Measurements from ENCODE around the gene PRMT3. TPM values are rescaled to one million over a fixed set of nuclear protein-coding genes. Genes with fewer than 3 reads are reported as not detected.

Gene PRMT3
- total and polyA plus RNA-seq, 2 of the 4 experiments (the other 2 are of a cell fraction) = 8.8 to 11.3 TPM

DNA sequence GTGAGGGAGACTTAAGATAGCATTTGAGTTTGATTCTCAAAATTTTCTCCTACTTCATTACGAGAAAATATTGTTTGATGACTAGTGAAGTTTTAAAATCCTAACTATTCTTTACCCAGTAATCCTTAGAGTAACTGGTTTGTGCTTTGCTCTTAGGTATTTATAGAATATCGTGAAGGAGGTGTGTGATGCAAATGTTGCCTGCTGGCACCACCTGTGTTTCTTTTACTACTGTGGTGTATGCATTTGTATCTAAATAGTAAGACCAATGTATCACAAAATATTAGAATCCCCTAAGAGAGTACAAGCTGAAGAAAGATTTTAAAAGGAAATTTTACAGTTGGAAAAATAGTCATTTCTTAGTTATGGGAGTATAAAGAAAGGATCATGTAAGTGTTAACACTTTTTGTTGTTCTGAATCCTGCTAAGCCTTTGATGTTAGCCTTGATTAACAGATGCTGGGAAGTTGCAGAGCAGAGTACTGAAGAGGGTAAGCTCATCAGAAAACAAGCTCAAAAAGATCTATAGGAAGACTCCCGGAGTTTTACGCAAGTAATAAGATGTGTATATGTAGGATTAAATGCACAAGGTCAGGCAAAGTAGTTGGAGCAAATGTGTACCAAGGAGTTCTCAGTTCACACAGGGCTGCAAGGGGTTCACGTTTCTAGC, 109.7 kb downstream of the PRMT3 start:
- Histone ChIP-seq H2AK9ac (replicated peaks; ENCODE audit: low read depth, low read length, poor library complexity) (no peak overlapping the region), H2BK15ac (ENCODE audit: low read depth, low read length) (no peak overlapping the region), H3K36me3 (ENCODE audit: control insufficient read depth, insufficient read depth, low read length) (no peaks in the 10 kb centered on the region), H3K56ac (ENCODE audit: extremely low read depth, insufficient read depth, low read length) (no peak overlapping the region), H4K91ac (ENCODE audit: insufficient read depth, low read depth, low read length) (no peak overlapping the region), H2AK5ac (ENCODE audit: low read depth, low read length) (no peak overlapping the region), H3K79me1 (ENCODE audit: low read depth in 1 of 2, low read length in 2 of 2) (no peaks in the 10 kb centered on the region), H3K4me2 (ENCODE audit: low read depth, low read length) (no peak overlapping the region), H4K20me1 (ENCODE audit: insufficient read depth, low read length) (no peaks in the 10 kb centered on the region), H3K27ac (ENCODE audit: insufficient read depth, low read length) (no peak overlapping the region), H4K8ac (ENCODE audit: low read depth in 2 of 2, low read length in 2 of 2) (no peak overlapping the region), H3K9ac (ENCODE audit: low read depth, low read length) (no peak overlapping the region), H2BK20ac (ENCODE audit: low read depth, low read length) (no peak overlapping the region), H2BK120ac (ENCODE audit: low read depth, low read length) (no peak overlapping the region), H2BK5ac (ENCODE audit: low read depth, low read length, poor library complexity, severe bottlenecking) (no peak overlapping the region), H3K14ac (replicated peaks; ENCODE audit: low read depth, low read length) (no peak overlapping the region), H3K27me3 (ENCODE audit: control insufficient read depth, insufficient read depth, low read length) (no peaks in the 10 kb centered on the region), H4K5ac (ENCODE audit: low read depth, low read length) (no peak overlapping the region), H3K4me1 (ENCODE audit: control insufficient read depth, insufficient read depth, low read length) (no peaks in the 10 kb centered on the region), H2AFZ (replicated peaks; ENCODE audit: low read length, poor library complexity) (no peak overlapping the region), H3K9me1 (ENCODE audit: insufficient read depth, low read length) (peaks cover 3% of the 10 kb centered on the region; the same call in 1 of the 2 replicates), H3K9me3 (ENCODE audit: control insufficient read depth, insufficient read depth, low read length) (no peaks in the 10 kb centered on the region), H3K4ac (ENCODE audit: low read depth, low read length) (no peak overlapping the region), H3K18ac (ENCODE audit: low read depth, low read length) (no peak overlapping the region), H3K23ac (ENCODE audit: low read depth, low read length) (no peak overlapping the region), H3K4me3 (ENCODE audit: insufficient read depth, low read depth, low read length) (no peak overlapping the region)
- TF ChIP-seq RFX5 (IDR thresholded peaks at IDR 0.05; ENCODE audit: low read depth, low read length) = no peak
- no CpG with 5 or more reads among the region's 5 CpGs for WGBS, 2 experiments (ENCODE audit: extremely low coverage in 2 of 2, insufficient read length in 1 of 2)
- dilution Hi-C loops (cut with HindIII; ENCODE audit: low sequenced_read_pairs, unreplicated experiment) = no loop called here
- DNase-seq = no peak
- ChIA-PET CTCF (interaction anchor here (0.5 kb wide), 1 partner anchor 23 kb away, joined by 6 read pairs; no protein-coding TSS in a partner anchor), POLR2A (ENCODE audit: unreplicated experiment) (no interaction called here)
- intact Hi-C loops (cut with micrococcal nuclease) = no loop called here
- no TSS peak for BruUV-seq (replicated peaks)
- in situ Hi-C loops (cut with MboI; ENCODE audit: low sequenced_read_pairs) = no loop called here
- ATAC-seq (ENCODE audit: low read depth) = no peak
